HL-60 (cell line): ENCODE data around the gene DCLK2.

Source experiments
- DNase-seq, 2 experiments: peaks; one replicate each; pipeline ENCODE4 v3.0.0-alpha.2; 2010 to 2020; ENCODE audit warnings: low read depth in 1 of 2, low spot score in 1 of 2
- H3K27ac ChIP-seq: fragments of 250-450 bp; sonication (Bioruptor Pico); replicated peaks from 2 replicates; pipeline ENCODE4 v1.5.1; 2020; ENCODE audit warnings: mild to moderate bottlenecking, moderate library complexity
- H3K27me3 ChIP-seq: fragments of 250-450 bp; sonication (Bioruptor Pico); 2 replicates; pipeline ENCODE4 v1.5.1; 2021; ENCODE audit warnings: mild to moderate bottlenecking, moderate library complexity; ENCODE audit not compliant: insufficient read depth, poor library complexity, severe bottlenecking
- H3K4me3 ChIP-seq: replicated peaks from 2 replicates; pipeline ENCODE4 v1.5.1; 2011; ENCODE audit warnings: mild to moderate bottlenecking, control low read depth, low read length; ENCODE audit not compliant: insufficient read depth
- GABPA ChIP-seq: IDR thresholded peaks from 2 replicates; pipeline ENCODE4 v1.6.1; 2012; ENCODE audit warnings: low read depth
- POLR2AphosphoS5 ChIP-seq: IDR thresholded peaks from 2 replicates; pipeline ENCODE4 v1.6.1; 2012; ENCODE audit warnings: low read depth
- SPI1 ChIP-seq: IDR thresholded peaks from 2 replicates; pipeline ENCODE4 v1.6.1; 2012; ENCODE audit warnings: low read depth, mild to moderate bottlenecking, borderline replicate concordance
- TF ChIP-seq, protein P1 (sequence below): IDR thresholded peaks from one replicate; pipeline ENCODE4 v1.5.1; 2011; ENCODE audit warnings: low read length, control low read depth, inconsistent platforms; ENCODE audit not compliant: insufficient read depth
- TF ChIP-seq, protein P2 (sequence below): IDR thresholded peaks from 2 replicates; pipeline ENCODE4 v1.6.1; 2012; ENCODE audit warnings: low read depth; ENCODE audit not compliant: insufficient replicate concordance

DCLK2 gene

DNA sequence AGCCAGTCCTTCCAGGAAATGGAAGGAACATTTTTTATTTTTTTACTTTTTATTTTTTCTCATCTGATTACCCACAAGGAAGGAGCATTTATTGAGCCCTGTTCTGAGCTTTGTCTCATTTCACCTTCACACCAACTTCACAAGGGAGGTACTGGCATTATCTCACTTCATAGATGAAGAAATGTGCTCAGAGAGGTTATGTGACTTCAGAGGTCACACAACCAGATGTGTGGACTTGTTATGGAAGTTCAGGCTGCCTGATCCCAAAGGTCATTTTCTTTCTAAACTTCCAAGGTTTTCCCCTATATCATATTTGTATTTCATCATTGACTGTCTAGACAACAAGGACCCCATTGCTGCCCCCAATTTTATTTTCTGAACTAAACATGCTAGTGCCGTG is 160.3 kb downstream of the DCLK2 start:
- no peak for DNase-seq
- TF ChIP-seq SPI1 (no peak), POLR2AphosphoS5 (no peak), GABPA (no peak)
- TF ChIP-seq, protein P1, sequence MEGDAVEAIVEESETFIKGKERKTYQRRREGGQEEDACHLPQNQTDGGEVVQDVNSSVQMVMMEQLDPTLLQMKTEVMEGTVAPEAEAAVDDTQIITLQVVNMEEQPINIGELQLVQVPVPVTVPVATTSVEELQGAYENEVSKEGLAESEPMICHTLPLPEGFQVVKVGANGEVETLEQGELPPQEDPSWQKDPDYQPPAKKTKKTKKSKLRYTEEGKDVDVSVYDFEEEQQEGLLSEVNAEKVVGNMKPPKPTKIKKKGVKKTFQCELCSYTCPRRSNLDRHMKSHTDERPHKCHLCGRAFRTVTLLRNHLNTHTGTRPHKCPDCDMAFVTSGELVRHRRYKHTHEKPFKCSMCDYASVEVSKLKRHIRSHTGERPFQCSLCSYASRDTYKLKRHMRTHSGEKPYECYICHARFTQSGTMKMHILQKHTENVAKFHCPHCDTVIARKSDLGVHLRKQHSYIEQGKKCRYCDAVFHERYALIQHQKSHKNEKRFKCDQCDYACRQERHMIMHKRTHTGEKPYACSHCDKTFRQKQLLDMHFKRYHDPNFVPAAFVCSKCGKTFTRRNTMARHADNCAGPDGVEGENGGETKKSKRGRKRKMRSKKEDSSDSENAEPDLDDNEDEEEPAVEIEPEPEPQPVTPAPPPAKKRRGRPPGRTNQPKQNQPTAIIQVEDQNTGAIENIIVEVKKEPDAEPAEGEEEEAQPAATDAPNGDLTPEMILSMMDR = no peak
- TF ChIP-seq, protein P2, sequence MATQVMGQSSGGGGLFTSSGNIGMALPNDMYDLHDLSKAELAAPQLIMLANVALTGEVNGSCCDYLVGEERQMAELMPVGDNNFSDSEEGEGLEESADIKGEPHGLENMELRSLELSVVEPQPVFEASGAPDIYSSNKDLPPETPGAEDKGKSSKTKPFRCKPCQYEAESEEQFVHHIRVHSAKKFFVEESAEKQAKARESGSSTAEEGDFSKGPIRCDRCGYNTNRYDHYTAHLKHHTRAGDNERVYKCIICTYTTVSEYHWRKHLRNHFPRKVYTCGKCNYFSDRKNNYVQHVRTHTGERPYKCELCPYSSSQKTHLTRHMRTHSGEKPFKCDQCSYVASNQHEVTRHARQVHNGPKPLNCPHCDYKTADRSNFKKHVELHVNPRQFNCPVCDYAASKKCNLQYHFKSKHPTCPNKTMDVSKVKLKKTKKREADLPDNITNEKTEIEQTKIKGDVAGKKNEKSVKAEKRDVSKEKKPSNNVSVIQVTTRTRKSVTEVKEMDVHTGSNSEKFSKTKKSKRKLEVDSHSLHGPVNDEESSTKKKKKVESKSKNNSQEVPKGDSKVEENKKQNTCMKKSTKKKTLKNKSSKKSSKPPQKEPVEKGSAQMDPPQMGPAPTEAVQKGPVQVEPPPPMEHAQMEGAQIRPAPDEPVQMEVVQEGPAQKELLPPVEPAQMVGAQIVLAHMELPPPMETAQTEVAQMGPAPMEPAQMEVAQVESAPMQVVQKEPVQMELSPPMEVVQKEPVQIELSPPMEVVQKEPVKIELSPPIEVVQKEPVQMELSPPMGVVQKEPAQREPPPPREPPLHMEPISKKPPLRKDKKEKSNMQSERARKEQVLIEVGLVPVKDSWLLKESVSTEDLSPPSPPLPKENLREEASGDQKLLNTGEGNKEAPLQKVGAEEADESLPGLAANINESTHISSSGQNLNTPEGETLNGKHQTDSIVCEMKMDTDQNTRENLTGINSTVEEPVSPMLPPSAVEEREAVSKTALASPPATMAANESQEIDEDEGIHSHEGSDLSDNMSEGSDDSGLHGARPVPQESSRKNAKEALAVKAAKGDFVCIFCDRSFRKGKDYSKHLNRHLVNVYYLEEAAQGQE = no peak
- Histone ChIP-seq H3K4me3 (no peak overlapping the region), H3K27me3 (peaks cover 3% of the 10 kb centered on the region), H3K27ac (no peak overlapping the region)

DNA sequence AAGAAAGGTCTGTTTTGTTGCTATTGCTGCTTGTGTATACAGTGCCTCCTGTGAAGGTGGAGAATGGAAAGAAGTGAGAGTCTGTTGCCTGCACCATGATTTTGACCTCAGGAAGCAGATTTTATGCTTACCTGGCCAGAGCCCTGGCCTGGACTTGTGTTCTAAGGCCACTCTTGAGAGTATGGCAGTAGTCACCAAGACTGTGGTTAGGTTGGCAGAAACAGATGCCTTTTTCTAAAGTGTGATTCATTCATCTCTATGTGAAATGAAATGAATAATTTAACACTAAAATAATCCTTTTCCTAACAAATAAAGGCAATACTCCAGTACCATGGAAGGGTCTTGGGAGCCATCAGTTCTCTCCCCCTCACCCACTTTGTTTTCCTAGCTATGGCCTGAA is 161.8 kb downstream of the DCLK2 start:
- peaks cover 4% of the 10 kb centered on the region for H3K27me3 ChIP-seq
- H3K4me3 ChIP-seq = no peak overlapping the region
- no peak for DNase-seq
- H3K27ac ChIP-seq = no peak overlapping the region
- TF ChIP-seq, protein P1 = no peak
- TF ChIP-seq, protein P2 = no peak
- TF ChIP-seq SPI1 (no peak), GABPA (no peak)

DNA sequence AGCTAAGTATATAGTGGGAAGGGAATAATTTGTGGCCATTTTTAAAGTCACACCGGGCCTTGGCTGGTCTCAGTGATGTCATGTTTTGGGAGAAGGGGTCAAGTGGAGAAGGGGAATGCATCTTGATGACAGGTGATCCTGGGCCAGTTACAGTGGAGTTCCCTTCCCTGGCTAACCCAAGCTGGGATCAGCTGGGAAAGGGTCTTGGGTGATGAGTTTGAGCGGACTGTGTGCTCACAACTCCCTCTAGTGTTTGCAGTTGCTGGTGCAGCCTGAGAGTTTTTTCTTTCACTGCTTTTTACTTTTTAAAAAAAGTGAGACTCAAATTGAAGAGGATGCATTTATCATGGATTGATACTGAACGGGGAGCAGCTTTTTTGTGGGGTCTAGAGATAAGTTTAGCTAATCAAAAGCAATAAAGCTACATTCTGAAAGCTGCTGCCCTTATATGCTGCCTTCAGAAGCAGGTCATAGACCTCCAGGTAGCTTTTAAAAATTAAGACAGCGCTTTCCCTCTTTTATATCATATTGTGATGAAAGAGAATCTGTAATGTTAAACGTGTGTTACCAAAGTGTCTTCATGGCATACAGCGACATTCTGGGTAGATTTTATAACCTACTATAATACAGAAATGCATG is 164.7 kb downstream of the DCLK2 start:
- DNase-seq = no peak
- TF ChIP-seq, protein P1 = peak; percentile 65
- TF ChIP-seq SPI1 (no peak), POLR2AphosphoS5 (no peak), GABPA (no peak)
- TF ChIP-seq, protein P2 = no peak
- Histone ChIP-seq H3K27me3 (peaks cover 3% of the 10 kb centered on the region), H3K27ac (no peak overlapping the region), H3K4me3 (no peak overlapping the region)
